Heart right ventricle (tissue), 16 donors: ENCODE measurements around the gene TASP1. TPM values are rescaled to one million over a fixed set of nuclear protein-coding genes. Genes with fewer than 3 reads are reported as not detected.

ENCODE experiments used
- ATAC-seq, 8 donors: fragments of 200-7000 bp; cut with Tn5 transposase; one replicate each; pipeline ENCODE4 v1.9.1; 2020; ENCODE audit warnings: mild to moderate bottlenecking in 8 of 8, moderate library complexity in 8 of 8, moderate number of reproducible peaks in 1 of 8
- DNase-seq, 2 donors: peaks; one replicate each; pipeline ENCODE4 v3.0.0-alpha.2; 2020
- H3K27ac ChIP-seq, 10 donors: fragments of 200-600 bp; sonication (generic) in 2 of 10; one replicate each; pipeline versions ENCODE4 v1.5.0 to v1.8.0; 2020 to 2022; ENCODE audit warnings: mild to moderate bottlenecking in 3 of 10
- H3K27me3 ChIP-seq, 7 donors: fragments of 200-600 bp; one replicate each; pipeline ENCODE4 v1.8.0; 2021 to 2022; ENCODE audit warnings: mild to moderate bottlenecking in 2 of 7
- H3K36me3 ChIP-seq, 9 donors: fragments of 200-600 bp; sonication (generic) in 1 of 9; one replicate each; pipeline versions ENCODE4 v1.5.0 to v1.8.0; 2020 to 2022; ENCODE audit warnings: mild to moderate bottlenecking in 2 of 9
- H3K4me1 ChIP-seq, 9 donors: fragments of 200-600 bp; sonication (generic) in 1 of 9; one replicate each; pipeline versions ENCODE4 v1.5.0 to v1.8.0; 2020 to 2022; ENCODE audit warnings: mild to moderate bottlenecking in 4 of 9
- H3K4me3 ChIP-seq, 10 donors: fragments of 200-600 bp; sonication (generic) in 2 of 10; one replicate each; pipeline versions ENCODE4 v1.5.0 to v1.8.0; 2020 to 2022; ENCODE audit warnings: mild to moderate bottlenecking in 7 of 10, moderate library complexity in 2 of 10
- H3K9me3 ChIP-seq, 11 donors: fragments of 200-600 bp in 10 of 11; sonication (generic) in 2 of 11; one replicate each; pipeline versions ENCODE4 v1.5.0 to v1.8.0; 2013 to 2022; ENCODE audit warnings: mild to moderate bottlenecking in 2 of 11, control low read depth in 1 of 11, moderate library complexity in 1 of 11
- WGBS, 2 donors: extraction: QIAGEN DNeasy Blood & Tissue Kit; methylation state at CpG; one replicate each; pipeline ENCODE4 v1.1.7; 2013; ENCODE audit warnings: inconsistent platforms in 1 of 2; 5-methylcytosine and 5-hydroxymethylcytosine counted together
- intact Hi-C, 10 donors: fragments of 100-400 bp; cut with DNase I; formaldehyde crosslinking; loops; one replicate each; pipeline versions ENCODE4 v1.11.1 to v1.14.2; 2022
- polyA plus RNA-seq, 2 donors: library from polyadenylated mRNA; stranded (reverse); fragments of 200-250 nt; gene quantifications; one replicate each; pipeline ENCODE4 v1.2.3, GENCODE V29; 2013
- total RNA-seq, 10 donors: library from RNA; stranded (reverse); fragmentation: NEBNext Ultra II Directional in 3 of 10; extraction: Animal tissue kit (Norgen Biotek cat#: 25700) in 3 of 10; gene quantifications; one replicate each; pipeline versions ENCODE4 v1.2.1 to v1.2.4, GENCODE V29; 2021 to 2023
- TF ChIP-seq, protein P1 (sequence below), 9 donors: fragments of 200-600 bp; sonication (generic) in 2 of 9; IDR thresholded peaks; one replicate each; pipeline versions ENCODE4 v1.5.0 to v1.8.0; 2021 to 2022; ENCODE audit warnings: antibody characterized with exemption in 9 of 9, mild to moderate bottlenecking in 5 of 9, moderate library complexity in 1 of 9
- donor health status: Arrhythmogenic right ventricular cardiomyopathy.
- donor health status: ischemic (EF 13 %, LVEDD 7.1; RV severe dilation, severe dysfunction).
- donor health status: healthy with polysubstance abuse.
- donor health status: DM: no; HTN: yes; CAD: no.
- donor health status: DM: no; HTN: no; CAD: no.
- donor health status: ischemic (EF 25% LVEDD 6.9; RV normal size, moderate dysfunction).
- donor health status: ischemic (EF 25% LVEDD 5.7; RV mildly dilated, moderate dysfunction).
- donor health status: healthy.
- donor health status: DM: yes; HTN: yes; CAD: no.
- donor health status: Ischemic cardiomyopathy.
- donor health status: ischemic (EF 35%, LVEDD 5.7; RV mildly dilated, moderate dysfunction).
- donor health status: nonischemic (EF 11% LVEDD 7.7; RV severe dilation, severe dysfunction).
- donor health status: DM: yes; HTN: yes; CAD: no.
- donor health status: PGD.
- donor health status: ischemic (EF 29% LVEDD 5.4; RV normal size, mild dysfunction).
- donor health status: nonischemic (EF 23%, LVEDD 6.1; RV moderate dilation, normal function).

TASP1 gene
- total and polyA plus RNA-seq, 12 donors = 2.1 to 8.5 (median 5.8) TPM

- no peaks in the 10 kb centered on the region for H3K27me3 ChIP-seq
- no peak for DNase-seq
- intact Hi-C loops = no loop called here
- H3K27ac ChIP-seq = no peak overlapping the region
- WGBS, 2 donors = 99 to 100% methylated on average over 2 of the region's 2 CpGs
- no peaks in the 10 kb centered on the region for H3K36me3 ChIP-seq
- H3K4me1 ChIP-seq = peaks cover 0 to 5% (median 0%) of the 10 kb centered on the region in 9 donors
- no peak overlapping the region for H3K4me3 ChIP-seq
- H3K9me3 ChIP-seq = no peaks in the 10 kb centered on the region
- ATAC-seq = no peak
- TF ChIP-seq, protein P1, sequence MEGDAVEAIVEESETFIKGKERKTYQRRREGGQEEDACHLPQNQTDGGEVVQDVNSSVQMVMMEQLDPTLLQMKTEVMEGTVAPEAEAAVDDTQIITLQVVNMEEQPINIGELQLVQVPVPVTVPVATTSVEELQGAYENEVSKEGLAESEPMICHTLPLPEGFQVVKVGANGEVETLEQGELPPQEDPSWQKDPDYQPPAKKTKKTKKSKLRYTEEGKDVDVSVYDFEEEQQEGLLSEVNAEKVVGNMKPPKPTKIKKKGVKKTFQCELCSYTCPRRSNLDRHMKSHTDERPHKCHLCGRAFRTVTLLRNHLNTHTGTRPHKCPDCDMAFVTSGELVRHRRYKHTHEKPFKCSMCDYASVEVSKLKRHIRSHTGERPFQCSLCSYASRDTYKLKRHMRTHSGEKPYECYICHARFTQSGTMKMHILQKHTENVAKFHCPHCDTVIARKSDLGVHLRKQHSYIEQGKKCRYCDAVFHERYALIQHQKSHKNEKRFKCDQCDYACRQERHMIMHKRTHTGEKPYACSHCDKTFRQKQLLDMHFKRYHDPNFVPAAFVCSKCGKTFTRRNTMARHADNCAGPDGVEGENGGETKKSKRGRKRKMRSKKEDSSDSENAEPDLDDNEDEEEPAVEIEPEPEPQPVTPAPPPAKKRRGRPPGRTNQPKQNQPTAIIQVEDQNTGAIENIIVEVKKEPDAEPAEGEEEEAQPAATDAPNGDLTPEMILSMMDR (IDR thresholded peaks at IDR 0.05) = no peak
These were observed 235.7 kb downstream of the TASP1 start for GRCh38 chr20:13402986-13403385.

GRCh38 chr20:13402171-13402760 is 236.5 kb downstream of the TASP1 start:
- ATAC-seq = no peak
- H3K4me3 ChIP-seq = no peak overlapping the region
- DNase-seq = no peak
- TF ChIP-seq, protein P1 (IDR thresholded peaks at IDR 0.05) = no peak
- 70 to 76% methylated on average over 5 of the region's 5 CpGs for WGBS, 2 donors
- H3K9me3 ChIP-seq = no peaks in the 10 kb centered on the region
- H3K27me3 ChIP-seq = no peaks in the 10 kb centered on the region
- H3K36me3 ChIP-seq = no peaks in the 10 kb centered on the region
- H3K27ac ChIP-seq = no peak overlapping the region
- H3K4me1 ChIP-seq = peaks cover 0 to 5% (median 0%) of the 10 kb centered on the region in 9 donors
- intact Hi-C loops = no loop called here

DNA sequence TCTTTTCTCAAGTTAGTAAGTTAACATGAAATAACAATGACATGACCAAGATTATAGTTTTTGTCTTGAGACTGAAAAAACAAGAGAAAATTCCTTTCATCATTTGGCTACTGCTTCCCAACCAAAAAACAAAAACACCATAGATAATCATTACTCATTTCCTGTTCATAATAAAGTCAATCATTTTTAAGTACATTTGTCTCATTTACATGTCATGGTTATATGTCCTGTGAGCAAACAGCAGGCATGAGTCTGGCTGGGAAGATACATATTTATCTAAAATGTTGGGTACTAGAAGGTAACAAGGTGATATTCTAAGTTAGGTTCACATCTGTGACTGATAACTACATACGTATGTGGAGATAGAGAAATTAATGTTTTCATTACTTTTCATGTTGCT is 237.1 kb downstream of the TASP1 start:
- Histone ChIP-seq H3K36me3 (no peaks in the 10 kb centered on the region), H3K9me3 (no peaks in the 10 kb centered on the region), H3K4me1 (peaks cover 0 to 7% (median 0%) of the 10 kb centered on the region in 9 donors), H3K4me3 (no peak overlapping the region), H3K27me3 (no peaks in the 10 kb centered on the region), H3K27ac (no peak overlapping the region)
- 90 to 92% methylated on average over 1 of the region's 1 CpG for WGBS, 2 donors
- no peak for ATAC-seq
- DNase-seq = no peak
- TF ChIP-seq, protein P1 (IDR thresholded peaks at IDR 0.05) = no peak
- intact Hi-C loops = no loop called here

DNA sequence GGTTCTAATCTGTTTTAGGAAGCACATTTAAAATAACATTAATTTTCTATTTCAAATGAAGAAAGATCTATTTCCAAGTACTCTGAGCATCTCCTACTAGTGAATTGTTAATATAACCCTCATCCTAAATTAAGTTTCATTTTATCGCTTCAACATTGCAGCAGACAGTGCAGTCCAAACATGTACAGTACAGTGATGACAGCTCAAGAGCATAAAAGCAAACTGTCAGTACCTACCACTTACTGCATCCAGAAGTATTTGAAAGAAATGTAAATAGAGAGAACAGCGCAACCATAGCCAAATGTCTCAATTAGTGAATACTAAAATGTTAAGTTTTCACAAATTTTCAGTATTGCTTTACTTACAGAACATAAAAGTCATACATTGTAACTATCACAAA is 238.3 kb downstream of the TASP1 start:
- Histone ChIP-seq H3K4me1 (peaks cover 0 to 8% (median 0%) of the 10 kb centered on the region in 9 donors), H3K27ac (no peak overlapping the region), H3K9me3 (no peaks in the 10 kb centered on the region), H3K36me3 (no peaks in the 10 kb centered on the region), H3K27me3 (no peaks in the 10 kb centered on the region), H3K4me3 (no peak overlapping the region)
- DNase-seq = no peak
- TF ChIP-seq, protein P1 (IDR thresholded peaks at IDR 0.05) = no peak
- peak in 1 of 8 donors; percentile 62 for ATAC-seq
- intact Hi-C loops = no loop called here
- 47 to 65% methylated on average over 2 of the region's 2 CpGs for WGBS, 2 donors
